HG03175 (cell line): ENCODE results near the gene PTPRZ1.

Source experiments
- ATAC-seq: cut with Tn5 transposase; IDR thresholded peaks from one replicate; pipeline ENCODE4 v1.9.1; 2021; ENCODE audit warnings: mild to moderate bottlenecking, moderate library complexity; ENCODE audit not compliant: unreplicated experiment

The PTPRZ1 gene

DNA sequence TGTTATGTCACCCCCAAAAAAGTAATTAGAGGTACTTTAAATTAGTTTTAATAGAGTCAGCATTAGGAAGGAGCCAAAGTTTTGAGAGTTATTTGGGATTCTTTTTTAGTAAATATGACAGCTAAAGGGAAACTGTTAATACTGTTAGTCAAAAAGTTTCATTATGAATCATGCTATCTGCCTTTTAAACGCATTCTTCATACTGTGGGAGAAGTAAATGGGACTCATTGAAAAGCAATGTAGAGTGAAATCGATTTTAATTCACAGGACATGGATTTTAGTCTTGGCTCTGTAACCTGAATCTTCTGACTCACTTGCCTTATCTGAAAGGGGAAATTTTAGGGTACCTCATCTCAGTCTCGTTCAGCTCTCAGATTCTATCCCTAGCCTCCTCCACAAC, 165.9 kb downstream of the PTPRZ1 start:
- no peak for ATAC-seq

DNA sequence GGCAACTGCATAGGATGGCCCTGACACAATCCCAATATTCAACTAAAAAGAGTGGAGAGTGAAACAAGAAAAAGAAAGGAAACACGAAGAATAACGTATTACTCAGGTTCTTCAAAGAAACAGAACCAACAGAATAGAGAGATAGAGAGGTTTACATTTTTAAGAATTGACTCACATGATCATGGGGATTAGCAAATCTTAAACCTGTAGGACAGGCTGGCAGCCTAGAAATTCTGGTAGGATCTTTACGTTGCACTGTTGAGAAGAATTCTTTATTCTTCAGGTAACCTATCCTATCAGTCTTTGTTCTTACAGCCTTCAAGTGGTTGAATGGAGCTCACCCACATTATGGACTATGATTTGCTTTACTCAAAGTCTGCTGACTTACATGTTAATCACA, 167.2 kb downstream of the PTPRZ1 start:
- no peak for ATAC-seq

- no peak for ATAC-seq
Measured at GRCh38 chr7:122046402-122046801, 173.4 kb downstream of the PTPRZ1 start.

DNA sequence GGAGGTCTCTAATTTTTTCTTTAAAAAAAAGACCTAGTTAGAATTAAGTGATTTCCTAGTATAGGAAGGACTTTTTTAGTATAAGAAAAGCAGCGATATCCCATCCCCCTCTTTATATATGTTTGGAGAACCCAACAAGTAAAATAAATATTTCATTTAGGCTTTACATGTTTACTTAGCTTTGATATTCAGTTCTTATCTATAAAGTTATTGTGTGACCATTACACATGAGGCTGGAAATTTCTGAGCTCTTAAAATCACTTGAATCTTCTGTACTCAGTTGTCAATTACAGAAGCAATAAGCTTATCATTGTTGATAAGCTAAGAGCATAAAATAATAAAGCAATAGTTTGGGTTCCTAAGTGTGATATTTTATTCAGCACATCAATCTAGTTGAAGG, 181.4 kb downstream of the PTPRZ1 start:
- ATAC-seq, result no peak

GRCh38 chr7:122055073-122055472, 182.1 kb downstream of the PTPRZ1 start:
- ATAC-seq, result no peak

DNA sequence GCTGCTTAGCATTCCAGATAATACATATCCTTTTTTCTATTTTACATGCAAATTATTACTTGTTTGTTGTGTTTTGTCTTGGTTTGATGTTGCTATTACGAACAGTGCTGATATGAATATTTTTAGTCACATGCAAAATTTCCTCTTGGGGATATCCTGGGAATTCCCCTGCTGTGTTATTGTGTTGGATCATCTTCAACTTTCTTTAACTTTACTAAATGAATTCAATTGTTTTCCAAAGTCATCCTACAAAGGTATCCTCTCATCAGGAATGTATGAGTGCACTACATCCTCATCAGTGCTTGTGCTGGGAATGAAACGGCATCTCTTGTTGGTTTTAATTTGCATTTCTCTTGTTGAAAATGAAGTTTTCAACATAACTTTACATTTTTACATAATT, 184.0 kb downstream of the PTPRZ1 start:
- no peak for ATAC-seq

DNA sequence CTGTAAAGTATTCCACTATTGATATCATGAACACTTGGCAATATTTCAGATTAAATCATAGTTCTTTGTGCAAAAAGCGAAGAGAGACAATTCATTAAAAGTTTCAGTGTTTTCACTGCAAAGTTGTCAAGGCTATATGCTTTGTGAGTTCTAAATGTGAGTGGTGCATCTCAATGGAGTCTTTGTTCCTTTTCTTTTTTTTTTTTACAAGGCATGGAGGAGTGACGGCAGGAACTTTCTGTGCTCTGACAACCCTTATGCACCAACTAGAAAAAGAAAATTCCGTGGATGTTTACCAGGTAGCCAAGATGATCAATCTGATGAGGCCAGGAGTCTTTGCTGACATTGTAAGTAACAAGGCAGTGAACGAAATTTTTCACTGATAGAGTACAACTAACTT, 186.6 kb downstream of the PTPRZ1 start:
- ATAC-seq, result no peak

DNA sequence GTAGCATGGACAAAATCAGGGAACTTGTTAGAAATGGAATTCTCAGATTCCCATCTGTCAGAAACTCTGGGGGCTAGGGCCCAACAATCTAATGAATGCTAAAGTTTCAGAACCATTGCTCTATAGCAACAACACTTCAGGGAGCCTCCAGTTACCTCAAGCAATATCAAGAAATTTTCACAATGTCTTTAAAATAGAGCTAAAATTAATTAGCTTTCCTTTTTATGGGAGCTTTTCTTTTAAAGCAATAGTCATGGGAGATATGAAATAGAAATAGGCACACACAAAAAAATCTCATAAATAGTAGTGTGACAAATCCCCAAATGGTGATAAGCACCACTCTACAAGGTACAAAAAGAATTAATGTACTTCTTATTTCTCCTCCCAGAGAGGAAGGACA, 190.2 kb downstream of the PTPRZ1 start:
- no peak for ATAC-seq

- ATAC-seq, result no peak
Measured at GRCh38 chr7:122064971-122065370, 192.0 kb downstream of the PTPRZ1 start.

- no peak for ATAC-seq
Measured at GRCh38 chr7:122067077-122067476, 194.1 kb downstream of the PTPRZ1 start.

- ATAC-seq, result no peak
Measured at GRCh38 chr7:122068046-122068445, 195.1 kb downstream of the PTPRZ1 start.

GRCh38 chr7:122068999-122069398, 196.0 kb downstream of the PTPRZ1 start:
- ATAC-seq, result no peak

DNA sequence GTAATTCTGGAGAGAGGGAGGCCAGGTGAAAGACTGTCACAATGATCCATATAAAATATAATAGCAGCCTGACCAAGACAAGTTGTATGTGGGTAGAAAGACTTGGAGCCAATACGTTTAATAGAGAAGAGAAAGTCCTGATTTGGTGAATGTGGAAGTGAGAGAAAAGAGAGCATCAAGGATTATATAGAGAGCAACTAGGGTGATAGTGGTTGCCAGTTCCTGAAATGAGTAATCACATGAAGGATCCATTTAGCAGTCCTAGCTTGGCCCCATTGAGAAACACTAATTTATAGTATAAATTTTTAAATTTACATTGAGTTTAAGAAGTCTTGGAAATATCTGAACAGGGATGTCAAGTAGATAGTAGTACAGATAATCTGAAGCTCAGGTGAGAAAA, 197.1 kb downstream of the PTPRZ1 start:
- ATAC-seq, result no peak

- ATAC-seq, result no peak
Measured at GRCh38 chr7:122070834-122071233, 197.9 kb downstream of the PTPRZ1 start.

DNA sequence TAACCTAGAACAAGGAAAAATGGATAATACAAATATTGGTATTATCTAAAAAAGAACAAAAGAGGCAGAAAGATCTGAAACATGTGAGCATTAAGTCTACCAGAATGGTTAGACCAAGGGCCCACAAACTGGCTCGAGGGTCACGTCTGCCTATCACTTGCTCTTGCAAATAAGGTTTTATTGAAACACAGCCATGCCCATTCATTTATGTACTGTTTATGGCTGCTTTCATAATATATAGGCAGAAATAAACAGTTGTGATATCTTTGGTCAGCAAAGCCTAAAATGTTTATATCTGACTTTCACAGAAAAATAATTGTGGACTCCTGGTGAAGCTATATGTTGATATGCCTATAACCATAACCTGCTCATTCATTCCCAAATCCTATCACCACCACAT, 199.3 kb downstream of the PTPRZ1 start:
- no peak for ATAC-seq

GRCh38 chr7:122072924-122073599, 200.1 kb downstream of the PTPRZ1 start:
- ATAC-seq, result no peak

GRCh38 chr7:122073635-122074034, 200.7 kb downstream of the PTPRZ1 start:
- ATAC-seq, result no peak

GRCh38 chr7:122082160-122082559, 209.2 kb downstream of the PTPRZ1 start:
- ATAC-seq, result no peak

DNA sequence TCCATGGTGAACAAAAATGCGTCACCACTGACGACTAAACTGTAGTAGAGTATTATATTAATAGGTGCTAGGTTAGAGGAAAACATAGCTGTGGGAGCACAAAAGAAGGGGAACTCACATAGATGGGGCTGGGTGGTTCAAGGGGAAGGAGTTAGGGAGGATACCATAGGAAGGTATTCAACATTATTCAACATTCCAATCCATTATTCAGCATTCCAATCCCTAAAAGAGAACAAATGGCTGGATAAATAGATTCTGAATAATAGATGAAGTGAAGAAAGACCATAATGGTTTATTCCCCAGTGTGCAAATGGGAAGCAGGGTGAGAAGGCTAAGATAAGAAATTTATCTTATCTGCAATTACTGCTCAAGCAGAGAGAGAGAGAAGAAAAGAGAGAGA, 209.7 kb downstream of the PTPRZ1 start:
- no peak for ATAC-seq

GRCh38 chr7:122092964-122093797, 220.2 kb downstream of the PTPRZ1 start:
- peak; percentile 97 for ATAC-seq

DNA sequence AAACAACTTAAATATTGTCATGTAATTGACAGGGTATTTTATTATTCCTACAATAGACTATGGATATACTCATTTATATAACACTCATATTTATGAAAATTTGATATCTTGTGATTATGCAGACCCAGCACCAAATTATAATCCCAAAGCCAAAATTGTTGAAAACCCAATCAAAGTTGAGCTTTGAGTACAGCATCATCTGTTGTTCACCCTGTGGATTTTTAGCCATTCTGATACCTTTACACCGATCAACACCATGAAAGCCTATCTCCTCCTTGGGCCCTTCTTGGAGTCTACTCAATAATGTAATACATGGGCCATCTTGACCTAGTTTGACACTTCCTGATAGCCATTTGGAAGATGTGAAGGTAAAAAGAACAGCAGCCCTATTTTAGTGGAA, 221.6 kb downstream of the PTPRZ1 start:
- no peak for ATAC-seq

DNA sequence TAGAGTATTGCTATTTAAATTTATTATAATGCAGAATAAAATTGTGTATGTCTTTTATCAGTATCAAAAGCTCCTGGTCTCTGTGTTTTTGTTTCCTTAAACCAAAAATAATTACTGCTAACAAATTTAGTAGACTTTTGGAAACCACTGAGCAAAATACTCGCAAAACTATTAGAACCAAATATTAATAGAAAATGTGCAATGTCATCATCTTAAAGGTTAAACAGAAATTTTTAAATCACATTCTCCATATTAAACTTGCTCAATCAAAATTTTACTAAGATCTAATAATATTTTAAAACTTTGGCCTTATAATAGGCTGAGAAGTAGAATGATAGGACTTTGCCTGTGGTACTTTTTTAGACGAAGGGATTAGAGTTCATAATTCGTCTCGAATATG, 222.7 kb downstream of the PTPRZ1 start:
- ATAC-seq, result no peak
